Mesothelial cell of epicardium (in vitro differentiated cells): ENCODE measurements around the gene CDT1. TPM values are rescaled to one million over a fixed set of nuclear protein-coding genes. Genes with fewer than 3 reads are reported as not detected.

Source experiments
- DNase-seq, 2 experiments: peaks; one replicate each; pipeline ENCODE4 v3.0.0; 2021; ENCODE audit warnings: low spot score in 2 of 2; ENCODE audit not compliant: unreplicated experiment in 2 of 2
- H3K27ac Mint-ChIP-seq: 2 replicates; pipeline ENCODE4 v1.8.0; 2021; ENCODE audit warnings: mixed read lengths
- H3K27me3 Mint-ChIP-seq: 2 replicates; pipeline ENCODE4 v1.8.0; 2021; ENCODE audit warnings: low read depth, mixed read lengths
- H3K36me3 Mint-ChIP-seq: 2 replicates; pipeline ENCODE4 v1.8.0; 2021; ENCODE audit warnings: mixed read lengths
- H3K4me1 Mint-ChIP-seq: 2 replicates; pipeline ENCODE4 v1.8.0; 2021; ENCODE audit warnings: mixed read lengths
- H3K4me3 Mint-ChIP-seq: 2 replicates; pipeline ENCODE4 v1.8.0; 2021; ENCODE audit warnings: mild to moderate bottlenecking, moderate library complexity, mixed read lengths
- H3K9me3 Mint-ChIP-seq: 2 replicates; pipeline ENCODE4 v1.8.0; 2021; ENCODE audit warnings: mixed read lengths
- CTCF ChIP-seq: fragments of 200-600 bp; sonication (generic); IDR thresholded peaks from one replicate; pipeline ENCODE4 v1.5.0; 2021; ENCODE audit warnings: antibody characterized with exemption; ENCODE audit not compliant: unreplicated experiment
- total RNA-seq: library from RNA; stranded (reverse); gene quantifications from 3 replicates; pipeline ENCODE4 v1.2.1, GENCODE V29; 2021

The CDT1 gene
- total RNA-seq, 1 donor from 2014 or later = 15.9 TPM

DNA sequence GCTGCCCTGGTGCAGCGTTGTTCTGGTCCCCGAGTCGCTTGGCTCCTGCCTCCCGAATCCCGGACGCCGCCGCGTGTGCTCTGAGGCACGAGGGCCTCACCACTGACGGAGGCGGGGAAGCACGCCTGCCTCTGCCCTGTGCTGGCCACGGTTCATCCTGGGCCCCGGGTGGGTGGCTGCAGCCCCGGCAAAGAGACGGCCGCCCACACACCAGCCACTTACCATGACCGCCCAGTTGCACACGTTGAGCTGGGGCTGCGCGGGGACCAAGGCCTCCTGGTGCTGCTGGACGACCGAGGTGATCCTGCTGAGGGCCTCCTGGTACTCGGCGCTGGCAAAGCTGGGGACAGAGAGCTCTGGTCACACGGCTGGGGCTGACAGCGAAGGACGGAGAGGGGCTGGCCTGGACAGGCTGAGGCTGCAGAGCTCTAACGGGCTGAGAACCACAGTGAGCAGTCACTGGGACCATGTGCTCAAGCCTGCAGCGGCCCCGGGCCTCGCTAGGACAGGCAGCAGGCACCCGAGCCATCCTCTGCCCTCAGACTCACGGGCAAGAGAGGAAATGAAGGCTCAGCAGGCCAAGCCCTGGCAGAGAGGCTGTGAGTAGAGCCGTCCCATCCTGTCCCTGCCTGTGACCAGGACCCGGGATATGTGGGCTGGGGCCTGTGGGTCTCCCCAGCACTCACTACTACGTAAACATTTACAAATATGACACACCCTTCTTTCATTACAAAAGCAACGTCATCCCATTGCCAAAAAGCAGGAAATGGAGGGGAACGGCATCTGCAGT, 14.4 kb downstream of the CDT1 start:
- Mint-ChIP-seq H3K4me1 (no peaks in the 10 kb centered on the region), H3K4me3 (no peak overlapping the region), H3K27ac (no peak overlapping the region), H3K27me3 (no peaks in the 10 kb centered on the region), H3K9me3 (no peaks in the 10 kb centered on the region), H3K36me3 (peaks cover 4% of the 10 kb centered on the region)
- no peak for TF ChIP-seq CTCF
- no peak for DNase-seq

GRCh38 chr16:88818575-88818874, 14.9 kb downstream of the CDT1 start:
- peaks cover 6% of the 10 kb centered on the region for H3K36me3 Mint-ChIP-seq
- no peaks in the 10 kb centered on the region for H3K27me3 Mint-ChIP-seq
- DNase-seq = no peak
- TF ChIP-seq CTCF = no peak
- no peaks in the 10 kb centered on the region for H3K9me3 Mint-ChIP-seq
- H3K4me1 Mint-ChIP-seq = no peaks in the 10 kb centered on the region
- H3K4me3 Mint-ChIP-seq = no peak overlapping the region
- H3K27ac Mint-ChIP-seq = no peak overlapping the region

GRCh38 chr16:88819126-88819525, 15.5 kb downstream of the CDT1 start:
- no peak for DNase-seq
- no peaks in the 10 kb centered on the region for H3K4me1 Mint-ChIP-seq
- no peaks in the 10 kb centered on the region for H3K9me3 Mint-ChIP-seq
- TF ChIP-seq CTCF = no peak
- no peak overlapping the region for H3K4me3 Mint-ChIP-seq
- H3K27me3 Mint-ChIP-seq = no peaks in the 10 kb centered on the region
- H3K36me3 Mint-ChIP-seq = peaks cover 8% of the 10 kb centered on the region
- H3K27ac Mint-ChIP-seq = no peak overlapping the region

GRCh38 chr16:88820385-88821025, 16.9 kb downstream of the CDT1 start:
- no peak for TF ChIP-seq CTCF
- Mint-ChIP-seq H3K4me1 (no peaks in the 10 kb centered on the region), H3K27ac (no peak overlapping the region), H3K9me3 (no peaks in the 10 kb centered on the region), H3K36me3 (peaks cover 8% of the 10 kb centered on the region), H3K4me3 (no peak overlapping the region), H3K27me3 (no peaks in the 10 kb centered on the region)
- no peak for DNase-seq

- DNase-seq = no peak
- H3K9me3 Mint-ChIP-seq = no peaks in the 10 kb centered on the region
- TF ChIP-seq CTCF = no peak
- no peak overlapping the region for H3K27ac Mint-ChIP-seq
- H3K4me1 Mint-ChIP-seq = no peaks in the 10 kb centered on the region
- H3K4me3 Mint-ChIP-seq = no peak overlapping the region
- no peaks in the 10 kb centered on the region for H3K27me3 Mint-ChIP-seq
- H3K36me3 Mint-ChIP-seq = peaks cover 8% of the 10 kb centered on the region
Measured at GRCh38 chr16:88821168-88821850, 17.7 kb downstream of the CDT1 start.
